GM12878 (cell line): ENCODE results near the gene BUB3. TPM values are rescaled to one million over a fixed set of nuclear protein-coding genes. Genes with fewer than 3 reads are reported as not detected.

Source experiments
- ATAC-seq: fragments of 200-7000 bp; cut with Tn5 transposase; 3 replicates; pipeline ENCODE4 v1.9.1; 2020; ENCODE audit warnings: mild to moderate bottlenecking, moderate library complexity
- BruUV-seq: library from RNA; stranded (reverse); fragments of 400-500 nt; replicated peaks from 2 replicates; lab custom pipeline; 2021; lab: Mats Ljungman, UMichigan
- CTCF ChIA-PET: fragments of 300-600 bp; sonication (Branson Sonifier 250); formaldehyde crosslinking; extraction: SDS; loops from one replicate; lab custom pipeline; 2021; ENCODE audit warnings: inconsistent platforms; lab: Yijun Ruan, JAX
- POLR2A ChIA-PET: fragments of 350-600 bp; formaldehyde crosslinking; extraction: SDS; loops from one replicate; lab custom pipeline; 2021; ENCODE audit warnings: inconsistent platforms; lab: Charles Lee
- RAD21 ChIA-PET: fragments of 300-600 bp; sonication (Branson Sonifier 250); formaldehyde crosslinking; loops from one replicate; lab custom pipeline; 2023; ENCODE audit warnings: antibody characterized with exemption; ENCODE audit not compliant: unreplicated experiment; lab: Charles Lee
- SMC1A ChIA-PET: fragments of 300-600 bp; sonication (Branson Sonifier 250); formaldehyde crosslinking; loops from one replicate; lab custom pipeline; 2023; ENCODE audit not compliant: unreplicated experiment, uncharacterized antibody; lab: Charles Lee
- DNase-seq: peaks from one replicate; pipeline ENCODE4 v3.0.0-alpha.2; 2011; ENCODE audit warnings: low read depth, low spot score
- FAIRE-seq: peaks from 3 replicates; lab custom pipeline; 2011; peaks lifted over from hg19 to GRCh38; lab: Jason Lieb, UNC
- H2AFZ ChIP-seq: 2 replicates; pipeline ENCODE4 v1.6.0; 2011; ENCODE audit warnings: low read depth, low read length, control low read depth; ENCODE audit not compliant: control insufficient read depth
- H3K27ac ChIP-seq: 2 replicates; pipeline ENCODE4 v1.5.1; 2011; ENCODE audit warnings: control low read depth; ENCODE audit not compliant: control insufficient read depth, insufficient read depth
- H3K27me3 ChIP-seq, 2 experiments: replicated peaks in 1 of 2; 2 replicates each; pipeline versions ENCODE4 v1.6.0 to v1.6.1; 2011; ENCODE audit warnings: low read length in 1 of 2; ENCODE audit not compliant: control insufficient read depth in 2 of 2, insufficient read depth in 2 of 2
- H3K36me3 ChIP-seq, 2 experiments: 2 replicates each; pipeline ENCODE4 v1.5.1; 2011; ENCODE audit warnings: low read length in 1 of 2; ENCODE audit not compliant: control insufficient read depth in 2 of 2, insufficient read depth in 2 of 2
- H3K4me1 ChIP-seq: 2 replicates; pipeline ENCODE4 v1.6.1; 2011; ENCODE audit warnings: mild to moderate bottlenecking, low read length, moderate library complexity, mixed read lengths; ENCODE audit not compliant: control insufficient read depth, insufficient read depth
- H3K4me2 ChIP-seq: 2 replicates; pipeline ENCODE4 v1.6.0; 2011; ENCODE audit warnings: control low read depth; ENCODE audit not compliant: control insufficient read depth, insufficient read depth
- H3K4me3 ChIP-seq: fragments of 200-600 bp; sonication (generic); 2 replicates; pipeline ENCODE4 v1.5.1; 2016
- H3K79me2 ChIP-seq: 2 replicates; pipeline ENCODE4 v1.6.0; 2011; ENCODE audit warnings: low read length; ENCODE audit not compliant: control insufficient read depth, insufficient read depth
- H3K9ac ChIP-seq: 2 replicates; pipeline ENCODE4 v1.8.0; 2011; ENCODE audit warnings: low read length, control low read depth, mixed read lengths; ENCODE audit not compliant: control insufficient read depth, insufficient read depth
- H3K9me3 ChIP-seq: replicated peaks from 3 replicates; pipeline ENCODE4 v1.5.1; 2011; ENCODE audit warnings: mild to moderate bottlenecking, low read length; ENCODE audit not compliant: control insufficient read depth, insufficient read depth
- H4K20me1 ChIP-seq: 2 replicates; pipeline ENCODE4 v1.6.0; 2011; ENCODE audit not compliant: control insufficient read depth, insufficient read depth
- CTCF ChIP-seq, 3 experiments: IDR thresholded peaks in 2 of 3; conservative IDR thresholded peaks in 1 of 3; 2 replicates each; pipeline ENCODE4 v1.5.1; 2011; ENCODE audit warnings: low read depth in 3 of 3, low read length in 3 of 3, mild to moderate bottlenecking in 3 of 3, control low read depth in 2 of 3, moderate library complexity in 2 of 3, inconsistent platforms in 1 of 3, mixed read lengths in 1 of 3; ENCODE audit not compliant: control insufficient read depth in 2 of 3, insufficient read depth in 1 of 3; ENCODE audit errors: extremely low read depth in 1 of 3
- SMC3 ChIP-seq: IDR thresholded peaks from 2 replicates; pipeline ENCODE4 v1.6.1; 2011; ENCODE audit warnings: low read length, improper control_type of control experiment, borderline replicate concordance
- ZBTB33 ChIP-seq: fragments of 450-650 bp; IDR thresholded peaks from 2 replicates; pipeline ENCODE4 v1.6.1; 2017; ENCODE audit warnings: mild to moderate bottlenecking
- ZSCAN29 ChIP-seq: fragments of 450-650 bp; IDR thresholded peaks from 2 replicates; pipeline ENCODE4 v1.6.1; 2017; ENCODE audit warnings: mild to moderate bottlenecking, moderate library complexity
- WGBS: methylation state at CpG from one replicate; pipeline ENCODE4 v1.1.6; 2016; ENCODE audit warnings: low lambda C conversion rate; ENCODE audit not compliant: insufficient replicate concordance, insufficient coverage; ENCODE audit errors: missing lambda C conversion rate; 5-methylcytosine and 5-hydroxymethylcytosine counted together
- in situ Hi-C: fragments of 300-500 bp; cut with MboI; formaldehyde crosslinking; loops from 9 replicates; pipeline ENCODE4 v1.14.3; 2018; ENCODE audit warnings: mixed read lengths
- intact Hi-C: fragments of 100-400 bp; cut with micrococcal nuclease; formaldehyde crosslinking; loops from one replicate; pipeline ENCODE4 v1.14.2; 2022; ENCODE audit not compliant: unreplicated experiment
- polyA plus RNA-seq, 11 experiments: library from polyadenylated mRNA; depleted of rRNA in 4 of 11; unstranded in 6 of 11; stranded (reverse) in 5 of 11; fragments of >200 nt; fragmentation: Nextera tagmentation in 4 of 11; fragmentation: Illumina TruSeq in 1 of 11; extraction: Ambion mirVana in 4 of 11; extraction: Trizol in 1 of 11; gene quantifications; 1 replicate in 1 of 11; 2 replicates in 10 of 11; pipeline versions ENCODE4 v1.2.1 to v1.2.3, GENCODE V29; 2011 to 2016; ENCODE audit warnings: inconsistent platforms in 2 of 11, missing spikeins in 2 of 11, low read depth in 1 of 11
- total RNA-seq, 4 experiments: library from RNA; depleted of rRNA in 3 of 4; stranded (reverse); fragments of >200 nt in 3 of 4; fragmentation: Illumina TruSeq in 1 of 4; extraction: Trizol in 1 of 4; gene quantifications; 2 replicates each; pipeline versions ENCODE4 v1.2.1 to v1.2.3, GENCODE V29; 2013 to 2021

Gene BUB3
- total and polyA plus RNA-seq, 10 of the 15 experiments (the other 5 are each of a cell fraction or from before 2014, with no cell fraction given) = 260 to 1,126 (median 441) TPM

GRCh38 chr10:123143825-123144168 is 10.4 kb upstream of the BUB3 start (continued):
- no peak for TF ChIP-seq ZBTB33
- TF ChIP-seq, all 136 proteins: peak for 0

DNA sequence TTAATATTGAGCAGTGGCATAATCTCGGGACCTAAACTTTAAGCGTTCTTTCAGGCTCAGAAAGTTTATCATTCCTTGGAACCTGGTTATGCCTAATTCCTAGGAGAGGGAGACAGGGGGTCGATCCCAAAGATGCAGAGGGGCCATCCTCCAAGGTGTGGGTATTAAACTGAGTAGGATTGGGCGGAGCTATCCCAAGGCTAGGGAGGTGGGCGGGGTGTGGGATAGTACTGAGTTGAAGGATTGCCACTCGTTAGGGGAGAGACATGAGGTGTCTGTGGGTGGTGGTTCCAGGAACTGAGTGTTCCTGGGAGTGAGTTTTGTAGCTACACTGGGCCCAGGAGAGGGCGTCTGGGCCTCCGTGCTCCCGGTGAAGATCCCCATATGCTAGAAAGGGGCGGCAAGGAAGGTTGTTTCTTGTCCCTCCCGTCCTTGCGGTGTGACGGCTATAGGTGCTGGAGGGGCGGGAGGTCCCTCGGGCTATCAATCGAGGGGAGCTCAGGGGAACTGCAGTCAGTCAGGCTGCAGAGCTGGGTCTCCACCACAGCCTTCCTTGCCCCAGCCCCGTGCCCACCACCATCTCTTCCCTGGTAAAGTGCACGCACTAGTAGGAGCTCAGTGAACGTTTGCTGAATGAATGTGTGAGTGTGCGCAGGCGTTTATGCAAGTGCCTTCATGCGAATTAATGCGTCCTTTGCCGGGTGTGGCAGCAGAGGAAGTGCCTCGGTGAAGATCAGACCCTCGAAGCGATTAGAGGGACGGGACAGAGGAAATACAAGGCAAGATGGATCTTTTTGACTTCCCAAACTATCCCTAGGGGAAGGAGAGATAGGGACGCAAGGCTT is 9.3 kb upstream of the BUB3 start:
- Histone ChIP-seq H3K4me2 (peak overlapping the region; percentile 38; the same call in 1 of the 2 replicates), H3K4me1 (peaks cover 4% of the 10 kb centered on the region; the same call in 1 of the 2 replicates), H3K4me3 (no peak overlapping the region), H3K27me3 (peaks cover 35 to 43% of the 10 kb centered on the region in 2 experiments)
- in situ Hi-C loops = no loop called here
- no peak for ATAC-seq
- no peak for TF ChIP-seq ZSCAN29
- TF ChIP-seq CTCF (IDR thresholded peaks at IDR 0.05 in 2 of 3, conservative IDR thresholded peaks at IDR 0.05 in 1 of 3; ENCODE audit: control insufficient read depth in 2 of 3, extremely low read depth in 1 of 3, insufficient read depth in 1 of 3, low read depth in 3 of 3, low read length in 3 of 3) = peak in 1 of 3 experiments; percentile 22; a peak in 2 of 6 replicates
- TF ChIP-seq SMC3 = 0 out of 2 replicates have a peak, but pooled peaks have one; percentile 24
- TF ChIP-seq, all 136 proteins: peak for 2
- WGBS = 12% methylated on average over 29 of the region's 29 CpGs
- Histone ChIP-seq H3K36me3 (no peaks in the 10 kb centered on the region), H4K20me1 (no peaks in the 10 kb centered on the region), H3K9ac (no peak overlapping the region), H3K79me2 (peaks cover 18% of the 10 kb centered on the region), H3K27ac (no peak overlapping the region), H2AFZ (no peak overlapping the region), H3K9me3 (peaks cover 1% of the 10 kb centered on the region; the same call in 2 of the 3 replicates)
- no TSS peak for BruUV-seq
- ChIA-PET RAD21 (interaction anchor here (0.8 to 1.3 kb wide), 2 partner anchors 236 to 257 kb away, joined by 3 read pairs; no protein-coding TSS in a partner anchor), SMC1A (interaction anchor here (0.5 kb wide), 1 partner anchor 108 kb away, joined by 4 read pairs; no protein-coding TSS in a partner anchor), CTCF (interaction anchor here (0.6 kb wide), 1 partner anchor 127 kb away, joined by 3 read pairs; no protein-coding TSS in a partner anchor), POLR2A (interaction anchor here (0.5 kb wide), 1 partner anchor 705 kb away, joined by 3 read pairs; no protein-coding TSS in a partner anchor)
- intact Hi-C loops = no loop called here
- DNase-seq (no peak), FAIRE-seq (no peak)
